Stimulated activated CD4-positive, alpha-beta T cell treated with anti-CD3 and anti-CD28 coated beads, Interleukin-4, amount 100 ng/mL, for 4 hours (primary cell): ENCODE data around the gene PEX1.
"Not testable (repeated sequence)": the region's sequence is repeated elsewhere in the genome, so short reads cannot be mapped to it uniquely, and the experiment has no call there.

Source experiments
- DNase-seq, 2 experiments: peaks; one replicate each; pipeline ENCODE4 v3.0.0-alpha.2; 2020

The PEX1 gene

DNA sequence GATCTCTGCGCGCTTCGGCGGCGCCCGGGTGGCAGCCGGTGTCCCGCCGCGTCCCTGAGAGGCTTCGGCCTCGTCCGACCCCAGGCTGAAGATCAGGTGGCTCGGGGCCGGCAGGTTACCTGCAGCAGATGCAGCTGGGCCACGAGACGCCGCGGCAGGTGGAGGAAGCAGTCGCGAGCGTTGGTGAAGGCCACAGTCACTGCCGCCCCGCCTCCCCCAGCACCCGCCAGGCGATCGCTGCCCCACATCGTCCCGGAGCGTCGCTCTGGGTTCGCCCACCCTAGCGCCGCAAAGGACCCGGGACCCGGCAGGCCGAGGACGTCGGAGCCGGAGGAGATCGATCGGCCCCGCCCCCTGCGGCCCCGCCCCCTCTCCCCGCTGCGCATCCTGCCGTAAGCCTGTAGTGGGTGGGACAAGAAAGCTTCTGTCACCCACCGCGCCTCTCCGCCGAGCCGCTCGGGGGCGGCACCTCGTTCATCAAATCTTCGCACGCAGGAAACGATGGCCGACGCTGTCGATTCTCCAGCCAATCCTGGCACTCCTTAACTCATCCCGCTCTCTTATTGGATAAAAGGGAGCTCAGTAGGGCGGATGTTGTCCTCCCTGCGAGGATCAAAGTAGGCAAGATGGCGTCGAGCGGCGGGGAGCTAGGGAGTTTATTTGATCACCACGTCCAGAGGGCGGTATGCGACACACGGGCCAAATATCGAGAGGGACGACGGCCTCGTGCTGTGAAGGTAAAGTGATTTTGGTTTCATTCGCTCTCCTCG, at the start of gene PEX1, which contains the start of gene RBM48:
Gene PEX1 (minus strand): TSS at position 333 of the 770 bp plus-strand sequence. CDS start 85 bp downstream, at position 248.
Gene RBM48 (plus strand): TSS at position 608 of the 770 bp plus-strand sequence. CDS start 19 bp downstream, at position 627.
- DNase-seq = peak; percentile 93 to 97

DNA sequence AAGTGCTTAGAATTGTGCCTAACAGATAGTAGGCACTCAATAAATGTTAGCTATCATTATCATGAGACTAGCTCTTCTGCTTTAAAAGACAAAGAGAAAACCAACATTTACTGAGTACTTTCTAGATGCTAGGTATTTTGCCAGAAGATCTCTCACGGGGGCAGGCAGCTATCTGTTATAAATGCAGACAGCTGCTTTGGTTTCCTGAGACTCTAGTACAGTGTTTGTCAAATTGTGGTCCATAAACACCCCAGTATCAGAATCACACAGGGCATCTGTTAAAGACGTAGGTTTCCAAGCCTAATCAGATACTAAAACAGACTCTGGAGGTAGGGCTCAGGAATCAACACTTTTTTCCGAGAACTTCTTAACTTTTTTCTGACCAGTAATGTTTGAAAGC, 48.0 kb upstream of the PEX1 start:
- no peak for DNase-seq

- DNase-seq = no peak
Observed at GRCh38 chr7:92569137-92569536, 40.8 kb upstream of the PEX1 start.

- DNase-seq = no peak
Observed at GRCh38 chr7:92567460-92567859, 39.1 kb upstream of the PEX1 start.

GRCh38 chr7:92563345-92563744, 35.0 kb upstream of the PEX1 start:
- no peak for DNase-seq

DNA sequence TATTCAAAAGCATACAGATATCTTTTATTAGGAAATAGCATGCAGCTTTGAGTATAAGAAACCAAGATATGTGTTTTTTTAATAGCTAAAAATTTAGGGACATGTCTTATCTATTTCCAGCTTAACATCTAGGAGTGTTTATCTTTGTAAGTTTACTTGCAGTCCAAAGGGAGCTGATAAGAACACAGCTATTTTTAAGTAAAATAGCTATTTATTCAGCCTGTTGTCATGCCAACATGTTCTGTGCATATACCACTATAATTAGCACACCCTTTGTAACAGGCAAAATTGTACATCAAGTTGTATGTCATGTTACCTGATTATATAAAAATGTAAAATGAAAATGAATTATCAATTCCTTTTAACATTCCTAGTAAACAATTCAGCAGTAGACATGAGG, 32.3 kb upstream of the PEX1 start:
- DNase-seq = no peak

- DNase-seq = no peak
Observed at GRCh38 chr7:92557808-92558362, 29.6 kb upstream of the PEX1 start.

DNA sequence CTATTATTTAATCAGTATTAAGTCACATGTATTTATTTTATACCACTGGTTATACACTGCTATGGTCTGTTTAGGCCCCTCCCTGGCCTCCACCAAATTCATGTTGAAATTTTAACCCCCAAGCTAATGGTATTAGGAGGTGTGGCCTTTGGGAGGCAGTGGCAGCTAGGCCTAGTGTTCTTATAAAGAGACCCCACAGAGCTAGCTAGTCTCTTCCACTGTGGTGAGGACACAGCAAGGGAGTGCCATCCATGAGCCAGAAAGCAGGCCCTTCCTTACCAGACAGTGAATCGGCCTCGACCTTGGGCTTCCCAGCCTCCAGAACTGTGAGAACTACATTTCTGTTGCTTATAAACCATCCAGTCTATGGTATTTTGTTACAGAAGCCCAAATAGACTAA, 28.9 kb upstream of the PEX1 start:
- DNase-seq = no peak

DNA sequence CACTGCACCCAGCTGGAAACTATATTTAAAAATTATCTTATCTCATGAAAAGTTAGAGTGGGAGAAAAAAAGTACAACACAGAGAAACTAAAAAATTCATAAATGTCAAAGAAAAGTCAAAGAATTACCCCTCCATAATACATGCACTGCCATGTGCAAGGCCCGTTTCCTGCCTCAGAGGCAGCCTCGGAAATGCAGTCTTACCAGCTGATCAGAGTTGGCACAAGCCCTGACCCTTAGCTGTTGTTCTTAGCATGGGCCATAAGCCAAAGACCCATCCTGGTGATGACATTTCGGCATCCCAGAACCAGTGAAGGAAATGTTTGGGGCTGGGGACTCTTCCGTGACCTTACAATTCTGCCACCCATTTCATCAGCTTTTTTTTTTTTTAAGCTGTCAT, 21.9 kb upstream of the PEX1 start:
- no peak for DNase-seq

- no peak for DNase-seq
Observed at GRCh38 chr7:92547579-92547978, 19.3 kb upstream of the PEX1 start.

DNA sequence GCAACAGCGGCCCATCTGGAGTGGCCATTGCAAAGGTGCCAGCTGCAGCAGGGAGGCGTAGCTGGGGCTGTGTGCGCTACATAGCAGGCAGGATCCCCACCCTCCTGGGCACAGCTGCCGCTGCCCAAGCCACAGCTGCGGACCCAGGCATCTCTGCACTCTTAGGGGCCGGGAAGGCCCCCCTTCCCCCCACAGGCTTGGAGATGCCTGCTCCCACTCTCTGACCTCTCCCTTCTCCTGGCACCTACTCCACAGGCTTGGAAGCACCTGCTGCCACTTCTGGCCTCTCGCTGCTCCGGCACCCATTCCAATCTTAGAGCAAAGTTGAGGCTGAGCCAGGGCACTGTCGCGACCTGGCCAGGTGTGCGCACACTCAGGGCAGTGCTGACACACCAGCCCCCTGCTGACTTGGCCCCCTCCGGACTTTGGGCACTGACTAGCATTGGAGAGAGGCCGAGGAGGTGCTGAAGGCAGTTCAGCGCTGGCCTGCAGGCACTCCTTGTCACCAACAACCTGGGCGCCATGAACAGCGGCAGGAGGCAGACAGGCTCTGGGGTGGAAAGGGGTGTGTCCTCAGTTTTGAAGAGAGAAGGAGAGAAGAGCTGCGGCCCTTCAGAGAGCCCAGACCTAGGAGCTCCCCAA, 18.7 kb upstream of the PEX1 start:
- DNase-seq = no peak

DNA sequence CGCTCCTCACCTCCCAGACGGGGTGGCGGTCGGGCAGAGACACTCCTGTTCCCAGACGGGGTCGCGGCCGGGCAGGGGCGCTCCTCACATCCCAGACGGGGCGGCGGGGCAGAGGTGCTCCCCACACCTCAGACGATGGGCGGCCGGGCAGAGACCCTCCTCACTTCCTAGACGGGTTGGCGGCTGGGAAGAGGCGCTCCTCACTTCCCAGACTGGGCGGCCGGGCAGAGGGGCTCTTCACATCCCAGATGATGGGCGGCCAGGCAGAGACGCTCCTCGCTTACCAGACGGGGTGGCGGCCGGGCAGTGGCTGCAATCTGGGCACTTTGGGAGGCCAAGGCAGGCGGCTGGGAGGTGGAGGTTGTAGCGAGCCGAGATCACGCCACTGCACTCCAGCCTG, 16.8 kb upstream of the PEX1 start:
- DNase-seq = not testable (repeated sequence)

DNA sequence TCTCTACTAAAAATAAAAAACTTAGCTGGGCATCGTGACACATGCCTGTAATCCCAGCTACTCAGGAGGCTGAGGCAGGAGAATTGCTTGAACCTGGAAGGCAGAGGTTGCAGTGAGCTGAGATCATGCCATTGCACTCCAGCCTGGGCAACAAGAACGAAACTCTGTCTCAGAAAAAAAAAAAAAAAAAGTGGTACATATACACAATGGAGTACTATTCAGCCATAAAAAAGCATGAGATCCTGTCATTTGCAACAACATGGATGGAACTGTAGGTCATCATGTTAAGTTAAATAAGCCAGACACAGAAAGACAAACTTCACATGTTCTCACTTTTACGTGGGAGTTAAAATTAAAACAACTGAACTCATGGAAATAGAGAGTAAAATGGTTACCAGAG, 15.2 kb upstream of the PEX1 start:
- not testable (repeated sequence) for DNase-seq

GRCh38 chr7:92534572-92534971, 6.3 kb upstream of the PEX1 start:
- DNase-seq = no peak

- no peak for DNase-seq
Observed at GRCh38 chr7:92528958-92529264, 591 bp upstream of the PEX1 start.

- peak; percentile 38 to 40 for DNase-seq
Observed at GRCh38 chr7:92527300-92528187, 776 bp downstream of the PEX1 start.

GRCh38 chr7:92523110-92523509, 5.2 kb downstream of the PEX1 start:
- DNase-seq = no peak

GRCh38 chr7:92520024-92520423, 8.3 kb downstream of the PEX1 start:
- DNase-seq = no peak

GRCh38 chr7:92517631-92518030, 10.7 kb downstream of the PEX1 start:
- no peak for DNase-seq

- no peak for DNase-seq
Observed at GRCh38 chr7:92513167-92513902, 15.0 kb downstream of the PEX1 start.

DNA sequence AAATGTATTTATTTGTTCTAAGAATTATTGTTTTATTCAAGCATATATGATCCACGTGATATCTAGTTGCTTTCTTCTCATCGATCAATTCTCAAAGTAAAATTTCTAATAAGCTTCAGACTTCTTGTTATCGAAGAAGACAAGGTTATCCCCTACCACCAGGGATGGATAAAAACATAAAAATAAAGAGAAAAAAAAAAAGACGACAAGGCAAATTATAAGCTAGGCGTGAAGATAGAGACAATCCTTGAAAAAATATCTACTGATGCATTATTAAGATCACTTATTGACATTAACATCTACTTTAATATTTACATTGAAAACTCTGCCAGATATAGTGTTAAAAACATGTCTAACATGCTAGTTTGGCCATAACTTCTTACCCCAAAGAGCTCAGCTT, 19.4 kb downstream of the PEX1 start:
- no peak for DNase-seq

DNA sequence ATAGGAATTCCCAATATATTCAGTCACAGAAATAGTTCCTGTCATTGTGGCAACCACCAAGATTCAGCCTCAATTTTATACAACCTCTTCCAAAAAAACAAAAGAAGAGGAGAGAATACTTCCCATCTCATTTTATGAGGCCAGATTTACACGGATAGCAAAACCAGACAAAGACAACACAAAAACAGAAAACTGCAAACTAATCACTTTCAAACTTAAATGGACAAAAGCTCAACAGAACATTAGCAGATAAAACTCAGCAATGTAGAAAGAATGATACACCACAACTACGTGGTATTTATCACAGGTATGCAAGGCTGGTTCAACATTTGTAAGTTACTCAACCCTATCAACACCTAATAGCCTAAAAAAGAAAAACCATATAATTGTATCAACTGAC, 22.0 kb downstream of the PEX1 start:
- DNase-seq = no peak

GRCh38 chr7:92504563-92504962, 23.8 kb downstream of the PEX1 start:
- DNase-seq = no peak
